HepG2 (cell line): ENCODE measurements around the gene MXI1. TPM values are rescaled to one million over a fixed set of nuclear protein-coding genes. Genes with fewer than 3 reads are reported as not detected.

Source experiments
- DDIT3 ChIP-seq: sonication (generic); formaldehyde crosslinking; IDR thresholded peaks from 2 replicates; pipeline ENCODE4 v1.4.0; 2020; ENCODE audit warnings: mild to moderate bottlenecking, missing genetic modification reagents
- HDAC1 ChIP-seq: sonication (generic); formaldehyde crosslinking; IDR thresholded peaks from 2 replicates; pipeline ENCODE4 v1.5.1; 2020; ENCODE audit warnings: mild to moderate bottlenecking, missing genetic modification reagents
- HOXA9 ChIP-seq: sonication (generic); formaldehyde crosslinking; IDR thresholded peaks from 2 replicates; pipeline ENCODE4 v1.8.1; 2022; ENCODE audit warnings: missing genetic modification reagents, mild to moderate bottlenecking, moderate library complexity, borderline replicate concordance
- KAT8 ChIP-seq: IDR thresholded peaks from 2 replicates; pipeline ENCODE4 v1.6.1; 2016; ENCODE audit warnings: missing genetic modification reagents, missing compliant biosample characterization
- NR2C2 ChIP-seq: sonication (generic); formaldehyde crosslinking; IDR thresholded peaks from 2 replicates; pipeline ENCODE4 v1.4.0; 2020; ENCODE audit warnings: missing genetic modification reagents, mild to moderate bottlenecking, moderate library complexity, borderline replicate concordance
- PAXIP1 ChIP-seq: sonication (generic); formaldehyde crosslinking; conservative IDR thresholded peaks from 2 replicates; pipeline ENCODE4 v1.4.0; 2020; ENCODE audit warnings: mild to moderate bottlenecking, missing genetic modification reagents, moderate library complexity
- RORA ChIP-seq: sonication (generic); formaldehyde crosslinking; IDR thresholded peaks from 2 replicates; pipeline ENCODE4 v1.5.0; 2020; ENCODE audit warnings: mild to moderate bottlenecking, missing genetic modification reagents, moderate library complexity
- SMAD1 ChIP-seq: sonication (generic); formaldehyde crosslinking; IDR thresholded peaks from 2 replicates; pipeline ENCODE4 v1.4.0; 2020; ENCODE audit warnings: missing genetic modification reagents, low read depth, mild to moderate bottlenecking, borderline replicate concordance
- TRIM24 ChIP-seq: sonication (generic); formaldehyde crosslinking; IDR thresholded peaks from 2 replicates; pipeline ENCODE4 v1.8.0; 2022; ENCODE audit warnings: mild to moderate bottlenecking, missing genetic modification reagents
- UBTF ChIP-seq: sonication (generic); formaldehyde crosslinking; IDR thresholded peaks from 2 replicates; pipeline ENCODE4 v1.4.0; 2020; ENCODE audit warnings: mild to moderate bottlenecking, missing genetic modification reagents
- ZNF232 ChIP-seq: sonication (generic); formaldehyde crosslinking; IDR thresholded peaks from 2 replicates; pipeline ENCODE4 v1.4.0; 2020; ENCODE audit warnings: missing genetic modification reagents, borderline replicate concordance
- ZNF773 ChIP-seq: sonication (generic); formaldehyde crosslinking; IDR thresholded peaks from 2 replicates; pipeline ENCODE4 v1.4.0; 2020; ENCODE audit warnings: missing genetic modification reagents, borderline replicate concordance
- polyA plus RNA-seq, 8 experiments: library from polyadenylated mRNA; depleted of rRNA in 3 of 8; stranded (reverse) in 7 of 8; unstranded in 1 of 8; fragments of >200 nt; fragmentation: Illumina TruSeq in 4 of 8; extraction: Trizol in 4 of 8; gene quantifications; 2 replicates each; pipeline versions ENCODE4 v1.2.1 to v1.2.3, GENCODE V29; 2011 to 2016; ENCODE audit warnings: low read depth in 4 of 8, missing spikeins in 1 of 8, mixed read lengths in 1 of 8; ENCODE audit not compliant: insufficient read depth in 1 of 8
- total RNA-seq, 5 experiments: library from RNA; depleted of rRNA; stranded (reverse); fragments of >200 nt; fragmentation: Illumina TruSeq; extraction: Trizol; gene quantifications; 2 replicates each; pipeline ENCODE4 v1.2.3, GENCODE V29; 2016; ENCODE audit warnings: low read depth in 1 of 5

Gene MXI1
- total and polyA plus RNA-seq, 2 of the 13 experiments (the other 11 are each of a cell fraction or from before 2014, with no cell fraction given) = 6.6 to 22.0 TPM

- TF ChIP-seq PAXIP1 (CRISPR knock-in tag) (no peak), SMAD1 (CRISPR knock-in tag) (no peak), HDAC1 (CRISPR knock-in tag) (peak; percentile 22; the same call in 1 of the 2 replicates), ZNF773 (CRISPR knock-in tag) (peak; percentile 31; the same call in 1 of the 2 replicates), HOXA9 (CRISPR knock-in tag) (no peak), DDIT3 (CRISPR knock-in tag) (no peak), KAT8 (CRISPR knock-in tag) (no peak), UBTF (CRISPR knock-in tag) (no peak; the same call in 1 of the 2 replicates), NR2C2 (CRISPR knock-in tag) (peak; percentile 27; the same call in 1 of the 2 replicates), TRIM24 (CRISPR knock-in tag) (no peak), RORA (CRISPR knock-in tag) (no peak), ZNF232 (CRISPR knock-in tag) (no peak)
Measured at GRCh38 chr10:110304394-110304779, 97.0 kb downstream of the MXI1 start (continued).
